ENCODE data around the gene RASGRP3.

GRCh38 chr2:33605056-33605455 lies 128.6 kb downstream of the RASGRP3 start:
- no peak for TF ChIP-seq GATA2 (IDR thresholded peaks at IDR 0.05; ENCODE audit: low read depth, low read length)
- TF ChIP-seq GATA3 (IDR thresholded peaks at IDR 0.05; ENCODE audit: low read depth, low read length): no peak

All from SH-SY5Y (cell line).